ENCODE results near the gene FAM153A.
"Not testable (repeated sequence)": the region's sequence is repeated elsewhere in the genome, so short reads cannot be mapped to it uniquely, and the experiment has no call there.

FAM153A gene

DNA sequence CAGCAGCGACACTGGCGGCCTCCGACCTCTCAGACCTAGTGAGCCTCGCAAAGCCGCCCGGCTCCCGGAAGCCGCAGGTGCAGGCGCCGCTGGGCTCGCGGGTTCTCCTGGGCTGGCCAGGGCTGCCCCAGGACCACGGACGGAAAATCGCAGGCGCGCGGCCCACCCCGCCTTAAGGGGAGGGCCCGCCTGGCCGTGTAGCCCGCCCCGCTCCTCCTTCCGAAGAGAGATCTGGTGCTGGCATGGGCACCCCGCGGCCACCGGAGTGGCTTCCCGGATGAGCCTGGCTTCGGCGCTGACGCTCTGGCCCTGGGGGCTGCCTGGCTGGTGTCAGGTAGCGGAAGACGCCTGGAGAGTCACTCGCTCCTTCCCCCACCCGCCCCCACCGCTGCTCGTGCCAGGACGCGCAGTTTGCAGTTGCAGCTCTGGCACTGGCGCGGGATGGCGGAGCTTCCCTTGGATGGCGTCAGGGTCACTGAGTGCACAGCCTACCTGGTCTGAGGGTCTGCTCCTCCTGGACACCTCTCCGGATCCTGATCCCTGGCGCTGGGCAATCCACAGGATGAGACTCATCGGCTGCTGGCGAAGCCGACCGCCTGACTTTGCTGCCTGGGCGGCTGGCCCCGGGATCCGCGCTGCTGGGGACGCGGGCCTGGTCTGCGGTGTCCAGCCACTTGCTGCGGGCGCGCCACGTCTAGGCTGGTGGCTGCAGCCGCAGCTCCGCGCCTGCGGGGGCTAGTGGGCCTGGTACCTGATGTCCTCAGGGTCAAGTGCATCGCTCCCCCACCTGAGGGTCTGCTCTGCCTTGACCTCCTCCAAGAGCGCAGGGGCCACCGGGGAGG, at the start of gene FAM153A:
FAM153A (minus strand) TSS at position 108 of the 842 bp plus-strand sequence.
- not testable (repeated sequence) for H3K27me3 Mint-ChIP-seq (ENCODE audit: low read depth); H3K36me3 Mint-ChIP-seq (ENCODE audit: low read depth); H3K4me3 Mint-ChIP-seq; H3K9me3 Mint-ChIP-seq; H3K4me1 Mint-ChIP-seq; H3K27ac Mint-ChIP-seq

DNA sequence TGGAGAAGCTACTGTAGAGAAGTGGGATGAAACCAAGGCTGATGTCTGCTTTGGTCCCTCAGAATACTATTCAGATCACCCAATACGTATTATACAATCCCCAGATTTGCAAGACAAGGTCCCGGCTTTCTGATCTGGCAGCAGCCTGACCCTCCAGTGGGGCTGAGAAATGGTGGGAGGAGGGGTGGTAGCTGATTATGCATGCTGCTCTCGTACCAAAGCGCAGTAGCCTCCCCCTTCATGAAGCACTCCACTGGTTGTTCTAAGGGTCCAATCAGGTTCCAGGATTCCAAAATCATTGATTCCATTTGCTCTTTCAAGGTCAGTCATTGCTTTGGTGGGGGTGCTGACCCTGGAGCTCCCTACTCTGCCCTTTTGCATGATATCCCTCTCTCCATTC, 49.6 kb upstream of the FAM153A start:
- not testable (repeated sequence) for H3K27ac Mint-ChIP-seq; H3K9me3 Mint-ChIP-seq; H3K4me1 Mint-ChIP-seq; H3K27me3 Mint-ChIP-seq (ENCODE audit: low read depth); H3K4me3 Mint-ChIP-seq; H3K36me3 Mint-ChIP-seq (ENCODE audit: low read depth)

DNA sequence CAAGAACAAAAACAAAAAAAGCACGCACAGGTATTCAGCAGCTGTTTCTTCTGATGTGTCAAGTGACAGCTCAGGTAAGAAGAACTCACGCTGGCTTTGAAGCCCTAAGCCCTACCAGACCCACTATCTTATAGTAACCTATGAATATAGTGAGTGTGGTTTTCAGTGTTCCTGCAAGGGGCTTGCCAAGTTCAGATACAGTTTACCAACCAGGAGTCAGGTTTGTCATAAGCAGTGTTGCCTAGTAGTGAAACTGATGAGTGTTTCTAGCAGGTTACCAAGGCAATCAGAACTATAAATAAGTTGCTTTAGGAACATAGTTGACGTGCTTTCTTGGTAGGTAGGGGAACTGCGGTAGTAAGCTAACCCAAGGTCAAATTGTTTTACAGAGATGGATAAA, 43.4 kb upstream of the FAM153A start:
- H3K27ac Mint-ChIP-seq; H3K9me3 Mint-ChIP-seq; H3K4me1 Mint-ChIP-seq; H3K27me3 Mint-ChIP-seq (ENCODE audit: low read depth); H3K36me3 Mint-ChIP-seq (ENCODE audit: low read depth); H3K4me3 Mint-ChIP-seq: not testable (repeated sequence)

DNA sequence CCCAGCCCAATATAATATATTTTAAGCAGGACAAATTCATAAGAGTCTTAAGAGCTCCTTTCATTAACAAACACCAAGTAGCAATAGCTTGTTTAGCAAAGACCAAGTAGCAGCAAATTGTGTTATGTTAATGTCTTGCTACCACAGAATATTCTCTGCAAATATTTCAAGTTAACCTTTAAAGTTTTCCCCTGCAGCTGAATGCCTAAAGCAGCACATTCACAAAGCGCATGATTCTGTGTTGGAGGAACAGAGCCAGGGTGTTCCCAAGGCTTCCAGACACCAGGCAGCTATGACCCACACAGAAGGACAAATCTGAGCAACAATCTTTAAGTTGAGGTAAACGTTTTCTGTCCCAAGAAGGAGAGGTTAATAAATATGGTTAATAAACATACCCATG, 42.1 kb upstream of the FAM153A start:
- H3K36me3 Mint-ChIP-seq (ENCODE audit: low read depth); H3K4me1 Mint-ChIP-seq; H3K27ac Mint-ChIP-seq; H3K9me3 Mint-ChIP-seq; H3K4me3 Mint-ChIP-seq; H3K27me3 Mint-ChIP-seq (ENCODE audit: low read depth): not testable (repeated sequence)

DNA sequence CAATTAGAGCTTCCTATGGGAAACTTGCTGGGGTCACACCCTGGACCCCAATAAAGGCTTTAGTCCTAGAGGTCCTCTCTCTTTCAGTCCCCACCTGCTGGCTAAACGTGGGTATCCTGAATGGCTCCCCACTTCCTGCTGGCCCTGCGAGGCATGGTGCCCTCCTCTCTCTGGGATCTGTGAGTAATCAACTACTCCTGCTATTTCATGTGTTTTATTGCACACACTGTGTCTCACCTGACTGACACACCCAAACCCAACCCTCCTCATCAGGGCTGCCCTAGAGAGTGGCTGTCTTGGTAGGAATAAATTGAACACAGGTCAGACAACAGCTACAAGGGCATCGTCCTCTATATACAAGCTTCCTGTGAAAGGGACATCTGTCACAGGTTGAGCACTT, 39.8 kb upstream of the FAM153A start:
- H3K4me1 Mint-ChIP-seq; H3K27me3 Mint-ChIP-seq (ENCODE audit: low read depth); H3K27ac Mint-ChIP-seq; H3K4me3 Mint-ChIP-seq; H3K36me3 Mint-ChIP-seq (ENCODE audit: low read depth); H3K9me3 Mint-ChIP-seq: not testable (repeated sequence)

DNA sequence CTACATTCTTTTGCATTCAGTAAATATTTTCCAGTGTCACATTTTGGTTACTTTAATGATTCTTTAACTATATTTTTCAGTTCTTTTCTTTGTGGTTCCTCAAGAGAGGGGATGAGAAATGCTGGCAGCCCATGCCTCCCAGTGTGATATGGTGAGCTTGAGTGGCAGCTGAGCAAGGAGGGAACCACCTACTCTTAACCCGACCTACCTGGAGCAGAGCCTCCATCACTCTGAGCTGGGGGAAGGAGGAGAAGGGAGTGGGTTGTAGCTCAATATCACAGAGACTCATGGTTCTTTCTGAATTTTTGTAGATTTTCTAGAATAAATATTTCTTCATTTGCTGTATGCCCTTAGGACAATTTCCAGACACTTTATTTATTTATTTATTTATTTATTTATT, 37.0 kb upstream of the FAM153A start:
- H3K4me1 Mint-ChIP-seq; H3K4me3 Mint-ChIP-seq; H3K9me3 Mint-ChIP-seq; H3K36me3 Mint-ChIP-seq (ENCODE audit: low read depth); H3K27me3 Mint-ChIP-seq (ENCODE audit: low read depth); H3K27ac Mint-ChIP-seq: not testable (repeated sequence)

DNA sequence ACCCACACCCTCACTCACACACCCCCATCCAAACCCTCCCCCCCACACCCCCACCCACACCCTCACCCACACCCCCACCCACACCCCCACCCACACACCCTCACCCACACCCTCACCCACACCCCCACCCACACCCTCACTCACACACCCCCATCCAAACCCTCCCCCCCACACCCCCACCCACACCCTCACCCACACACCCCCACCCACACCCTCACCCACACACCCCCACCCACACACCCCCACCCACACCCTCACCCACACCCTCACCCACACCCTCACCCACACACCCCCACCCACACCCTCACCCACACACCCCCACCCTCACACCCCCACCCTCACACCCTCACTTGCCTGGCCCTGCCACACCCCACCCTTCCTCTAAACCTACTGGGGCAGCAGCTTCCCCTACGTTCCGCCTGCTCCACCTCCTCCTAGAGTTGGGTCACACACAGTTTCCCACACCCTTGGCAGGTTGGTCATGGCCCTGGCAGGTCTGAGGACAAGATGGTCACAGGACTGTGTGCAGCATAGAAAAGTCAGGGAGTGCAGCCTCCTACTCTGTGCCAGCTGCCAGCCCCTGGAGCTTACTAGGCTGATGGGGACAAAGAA, 30.2 kb upstream of the FAM153A start:
- H3K27ac Mint-ChIP-seq; H3K9me3 Mint-ChIP-seq; H3K27me3 Mint-ChIP-seq (ENCODE audit: low read depth); H3K36me3 Mint-ChIP-seq (ENCODE audit: low read depth); H3K4me1 Mint-ChIP-seq; H3K4me3 Mint-ChIP-seq: not testable (repeated sequence)

DNA sequence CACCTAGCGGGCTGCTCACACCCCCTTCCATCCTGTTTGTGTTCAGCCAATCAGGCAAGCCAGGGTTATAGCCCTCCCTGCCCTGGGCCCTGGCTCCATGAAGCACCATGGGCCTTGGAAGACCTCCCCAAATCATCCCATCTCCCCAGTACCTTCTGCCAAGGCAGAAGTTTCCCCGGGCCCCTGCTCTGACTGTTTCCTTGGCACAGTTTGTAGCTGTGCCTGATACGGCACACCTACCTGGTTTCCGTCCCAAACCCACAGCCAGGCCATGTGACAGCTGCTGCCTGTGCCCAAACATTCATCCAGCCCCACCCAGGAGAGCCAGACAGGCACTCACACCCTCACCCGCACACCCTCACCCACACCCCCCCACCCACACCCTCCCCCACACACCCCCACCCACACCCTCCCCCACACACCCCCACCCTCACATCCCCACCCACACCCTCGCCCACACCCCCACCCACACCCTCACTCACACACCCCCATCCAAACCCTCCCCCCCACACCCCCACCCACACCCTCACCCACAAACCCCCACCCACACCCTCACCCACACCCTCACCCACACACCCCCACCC, 29.6 kb upstream of the FAM153A start:
- not testable (repeated sequence) for H3K4me1 Mint-ChIP-seq; H3K27ac Mint-ChIP-seq; H3K27me3 Mint-ChIP-seq (ENCODE audit: low read depth); H3K9me3 Mint-ChIP-seq; H3K4me3 Mint-ChIP-seq; H3K36me3 Mint-ChIP-seq (ENCODE audit: low read depth)

DNA sequence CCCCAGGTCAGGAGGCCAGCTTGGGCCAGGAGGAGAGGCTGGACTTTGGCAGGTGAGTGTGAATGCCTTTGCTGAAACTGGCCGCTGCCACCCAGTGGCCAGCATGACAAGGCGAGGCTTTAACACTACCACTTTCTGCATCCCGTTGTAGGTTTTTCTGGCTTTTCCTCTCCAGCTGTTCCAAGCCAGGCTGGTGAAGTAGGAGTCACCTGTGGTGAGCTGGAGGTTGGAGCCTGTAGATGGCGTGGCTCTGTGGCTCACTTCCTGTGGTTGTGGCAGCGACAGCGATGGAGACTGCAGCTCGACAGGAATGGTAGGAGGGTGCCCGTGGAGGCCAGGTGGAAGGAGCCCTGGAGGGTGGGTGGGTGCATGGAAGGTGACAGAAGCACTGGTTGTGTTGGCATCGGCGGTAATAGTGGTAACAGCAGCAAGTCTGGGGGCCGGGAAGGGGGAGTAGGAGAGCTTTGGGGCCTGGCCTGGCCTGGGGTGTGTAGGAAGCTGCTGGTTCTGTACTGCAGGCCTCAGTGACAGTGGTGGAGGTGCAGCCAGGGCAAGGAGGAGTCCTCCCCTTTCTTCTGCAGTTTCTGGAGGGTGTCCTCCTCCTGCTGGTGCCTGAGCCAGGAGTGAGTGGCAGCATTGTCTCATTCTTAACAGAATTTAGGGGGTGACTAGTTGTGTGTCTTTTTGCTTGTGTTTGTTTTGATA, 26.7 kb upstream of the FAM153A start:
- H3K36me3 Mint-ChIP-seq (ENCODE audit: low read depth); H3K9me3 Mint-ChIP-seq; H3K4me3 Mint-ChIP-seq; H3K27me3 Mint-ChIP-seq (ENCODE audit: low read depth); H3K4me1 Mint-ChIP-seq; H3K27ac Mint-ChIP-seq: not testable (repeated sequence)

DNA sequence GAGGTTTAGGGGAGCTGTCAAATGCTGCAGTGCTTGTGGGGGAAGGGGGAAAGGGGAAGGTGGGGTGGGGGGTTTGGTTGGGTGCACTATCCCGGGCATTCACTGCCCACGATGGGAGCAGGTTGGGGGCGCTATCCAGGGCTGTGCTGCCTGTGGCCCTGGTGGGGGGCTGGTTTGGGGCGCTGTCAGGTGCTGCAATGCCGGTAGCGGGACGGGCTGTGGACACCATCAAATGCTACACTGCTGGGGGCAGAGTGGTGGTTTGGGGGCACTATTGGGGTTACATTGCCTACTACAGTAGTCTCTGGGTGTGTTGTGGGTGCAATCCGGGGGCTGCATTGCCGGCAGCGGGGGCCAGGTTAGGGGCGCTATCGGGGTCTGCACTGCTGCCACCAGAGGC, 25.7 kb upstream of the FAM153A start:
- not testable (repeated sequence) for H3K36me3 Mint-ChIP-seq (ENCODE audit: low read depth); H3K27ac Mint-ChIP-seq; H3K27me3 Mint-ChIP-seq (ENCODE audit: low read depth); H3K9me3 Mint-ChIP-seq; H3K4me3 Mint-ChIP-seq; H3K4me1 Mint-ChIP-seq

DNA sequence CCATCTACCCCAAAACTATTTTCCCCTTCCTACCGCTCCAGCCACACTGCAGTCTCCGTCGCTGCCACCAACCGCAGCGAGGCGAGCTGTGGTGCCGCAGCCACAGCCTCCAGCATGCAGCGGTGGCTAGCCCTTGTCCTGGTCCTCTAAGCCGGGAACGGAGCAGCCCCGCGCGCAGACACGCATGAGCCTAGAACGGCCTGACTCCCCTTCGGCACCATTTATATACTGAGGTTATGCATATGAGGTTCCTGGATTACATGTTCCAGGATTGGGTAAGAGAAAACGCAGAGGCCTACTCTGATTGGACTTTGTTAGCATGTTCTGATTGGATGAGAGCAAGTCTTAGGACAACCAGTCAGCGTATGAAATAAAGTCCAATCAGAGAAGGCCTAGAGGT, 24.6 kb upstream of the FAM153A start:
- H3K36me3 Mint-ChIP-seq (ENCODE audit: low read depth); H3K27me3 Mint-ChIP-seq (ENCODE audit: low read depth); H3K4me3 Mint-ChIP-seq; H3K4me1 Mint-ChIP-seq; H3K27ac Mint-ChIP-seq; H3K9me3 Mint-ChIP-seq: not testable (repeated sequence)

DNA sequence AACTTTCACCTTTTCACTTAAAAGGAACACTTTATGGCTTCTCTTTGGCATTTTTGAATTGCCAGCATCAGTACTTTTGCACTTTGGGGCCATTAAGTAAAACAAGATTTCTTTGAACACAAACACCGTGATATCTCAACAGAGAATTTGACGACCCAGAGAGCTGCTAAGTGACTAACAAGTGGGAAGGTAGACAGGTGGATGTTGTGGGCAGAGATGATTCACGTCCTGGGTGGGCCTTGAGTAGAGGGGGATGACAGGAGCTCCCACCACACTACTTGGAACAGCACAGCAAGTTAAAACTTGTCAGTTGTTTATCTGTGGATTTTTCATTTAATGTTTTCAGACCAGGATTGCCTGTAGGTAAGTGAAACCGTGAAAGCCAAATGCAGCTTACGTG, 18.7 kb upstream of the FAM153A start:
- H3K4me3 Mint-ChIP-seq; H3K27me3 Mint-ChIP-seq (ENCODE audit: low read depth); H3K4me1 Mint-ChIP-seq; H3K36me3 Mint-ChIP-seq (ENCODE audit: low read depth); H3K9me3 Mint-ChIP-seq; H3K27ac Mint-ChIP-seq: not testable (repeated sequence)

DNA sequence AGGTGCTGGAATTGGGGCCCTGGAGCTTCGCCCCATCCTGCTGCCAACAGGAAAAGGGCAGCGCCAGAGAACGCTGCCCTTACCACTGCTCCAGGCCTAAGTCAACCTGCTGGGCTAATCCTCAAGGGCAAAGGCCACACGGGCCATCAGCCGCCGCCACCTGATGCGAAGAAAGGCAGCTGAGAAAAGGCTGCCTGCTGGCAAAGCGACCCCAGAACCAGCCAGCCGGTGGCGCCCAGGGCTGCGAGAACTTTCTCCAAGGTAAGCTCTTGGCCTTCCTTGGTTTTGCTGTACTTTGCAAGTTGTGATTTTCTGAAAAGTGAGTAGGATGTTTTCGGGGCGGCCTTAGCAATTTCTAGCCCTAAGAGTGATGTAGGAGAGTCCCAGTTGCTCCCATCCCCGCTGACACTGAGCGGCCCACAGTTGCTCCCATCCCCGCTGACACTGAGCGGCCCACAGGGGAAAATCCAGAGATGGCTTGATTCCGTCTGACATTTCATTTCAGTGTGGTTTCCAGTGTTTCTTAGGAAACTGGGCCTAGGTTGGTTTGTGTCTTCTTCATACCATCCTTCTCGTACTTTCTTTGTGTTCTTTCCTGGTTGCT, 15.6 kb upstream of the FAM153A start:
- H3K27ac Mint-ChIP-seq; H3K36me3 Mint-ChIP-seq (ENCODE audit: low read depth); H3K9me3 Mint-ChIP-seq; H3K27me3 Mint-ChIP-seq (ENCODE audit: low read depth); H3K4me1 Mint-ChIP-seq; H3K4me3 Mint-ChIP-seq: not testable (repeated sequence)

DNA sequence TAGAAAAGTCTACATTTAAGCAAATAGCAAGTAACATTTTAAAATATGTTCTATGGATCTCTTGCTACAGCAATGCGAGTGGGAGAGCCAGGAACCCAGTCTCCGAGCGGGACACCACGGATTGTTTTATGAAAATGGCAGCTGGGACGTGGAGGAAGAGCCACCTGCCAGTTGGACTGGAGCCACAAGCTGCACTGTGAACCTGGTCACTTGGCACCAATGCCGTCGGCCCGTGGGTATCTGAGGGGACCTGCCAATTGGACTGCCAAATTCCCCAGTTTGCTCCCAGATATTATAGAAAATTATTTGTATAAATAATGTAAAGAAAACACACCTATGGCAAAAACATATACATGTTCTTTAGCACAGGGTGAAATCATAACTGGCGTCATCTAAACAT, 10.6 kb upstream of the FAM153A start:
- H3K36me3 Mint-ChIP-seq (ENCODE audit: low read depth); H3K4me3 Mint-ChIP-seq; H3K4me1 Mint-ChIP-seq; H3K27ac Mint-ChIP-seq; H3K9me3 Mint-ChIP-seq; H3K27me3 Mint-ChIP-seq (ENCODE audit: low read depth): not testable (repeated sequence)

DNA sequence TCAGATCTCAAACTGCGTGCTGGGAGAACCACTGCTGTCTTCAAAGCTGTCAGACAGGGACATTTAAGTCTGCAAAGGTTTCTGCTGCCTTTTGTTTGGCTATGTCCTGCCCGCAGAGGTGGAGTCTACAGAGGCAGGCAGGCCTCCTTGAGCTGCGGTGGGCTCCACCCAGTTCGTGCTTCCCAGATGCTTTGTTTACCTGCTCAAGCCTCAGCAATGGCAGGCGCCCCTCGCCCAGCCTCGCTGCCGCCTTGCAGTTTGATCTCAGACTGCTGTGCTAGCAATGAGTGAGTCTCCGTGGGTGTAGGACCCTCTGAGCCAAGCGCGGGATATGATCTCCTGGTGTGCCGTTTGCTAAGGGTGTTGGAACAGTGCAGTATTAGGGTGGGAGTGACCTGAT, 8.9 kb upstream of the FAM153A start:
- H3K36me3 Mint-ChIP-seq (ENCODE audit: low read depth); H3K4me1 Mint-ChIP-seq; H3K27ac Mint-ChIP-seq; H3K4me3 Mint-ChIP-seq; H3K9me3 Mint-ChIP-seq; H3K27me3 Mint-ChIP-seq (ENCODE audit: low read depth): not testable (repeated sequence)
